CD4-positive, alpha-beta T cell treated with Interferon alpha-2 for 1 hour (primary cell): ENCODE measurements around the gene GRAMD1B.

Source experiments
- DNase-seq, 2 donors: peaks; one replicate each; pipeline ENCODE4 v3.0.0-alpha.2; 2020 to 2022

GRAMD1B gene

DNA sequence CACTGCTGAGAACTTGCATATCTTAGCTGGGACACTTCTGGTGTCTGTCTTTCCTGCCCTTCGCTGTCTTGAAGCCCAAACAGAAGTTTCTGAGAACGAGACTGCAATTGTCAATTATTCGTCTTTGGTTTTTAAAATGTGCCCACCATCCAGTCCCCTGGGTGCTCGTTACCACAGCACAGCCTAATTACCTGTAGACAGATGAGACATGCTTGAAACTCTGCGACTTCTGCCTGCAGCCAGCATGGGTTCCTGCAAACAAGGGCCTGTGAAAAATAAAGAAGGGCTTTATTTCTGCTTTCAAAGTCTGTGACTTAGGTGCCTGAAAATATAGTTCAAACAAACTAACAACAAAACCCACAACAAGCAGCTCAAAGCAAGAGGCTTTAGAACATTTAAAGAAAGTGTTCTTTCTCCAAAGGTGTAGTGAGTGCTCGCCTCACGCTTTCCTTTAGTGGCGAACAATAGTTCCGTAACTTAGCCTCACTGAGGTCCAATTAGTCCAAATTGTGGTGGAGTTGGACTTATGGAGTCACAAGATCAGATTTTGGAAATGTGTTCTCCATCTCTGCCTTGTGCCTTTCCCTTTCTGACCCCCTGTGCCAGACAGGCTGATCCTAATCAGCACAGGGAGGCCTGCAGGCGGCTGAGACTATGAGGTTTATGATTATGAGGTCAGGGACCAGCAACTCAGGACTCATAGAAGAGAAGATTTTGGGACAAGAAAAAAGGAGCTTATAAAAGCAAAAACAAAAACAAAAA is 20.4 kb upstream of the GRAMD1B start:
- DNase-seq: no peak

GRCh38 chr11:123410218-123410549 is 19.9 kb upstream of the GRAMD1B start:
- DNase-seq: no peak

DNA sequence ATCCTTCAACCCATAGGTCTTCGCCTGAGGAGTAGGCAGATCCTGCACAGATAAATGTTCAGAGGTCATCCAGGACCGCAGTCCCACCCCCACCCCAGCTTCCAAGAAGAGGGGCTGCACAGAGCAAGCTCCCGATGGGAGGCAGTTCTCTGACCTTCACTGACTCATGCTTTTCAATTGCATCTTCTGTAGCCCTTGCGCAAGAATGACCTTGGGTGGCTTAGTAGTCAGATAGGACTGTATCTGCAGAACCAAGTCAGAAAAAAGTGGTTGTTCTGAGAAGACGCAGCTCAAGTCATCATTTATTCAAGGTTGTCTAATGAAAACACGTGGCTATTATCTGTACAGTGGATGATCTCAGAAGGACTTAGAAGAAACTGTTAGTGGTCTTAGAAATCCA is 16.4 kb upstream of the GRAMD1B start:
- peak in 1 of 2 donors; percentile 31 for DNase-seq

DNA sequence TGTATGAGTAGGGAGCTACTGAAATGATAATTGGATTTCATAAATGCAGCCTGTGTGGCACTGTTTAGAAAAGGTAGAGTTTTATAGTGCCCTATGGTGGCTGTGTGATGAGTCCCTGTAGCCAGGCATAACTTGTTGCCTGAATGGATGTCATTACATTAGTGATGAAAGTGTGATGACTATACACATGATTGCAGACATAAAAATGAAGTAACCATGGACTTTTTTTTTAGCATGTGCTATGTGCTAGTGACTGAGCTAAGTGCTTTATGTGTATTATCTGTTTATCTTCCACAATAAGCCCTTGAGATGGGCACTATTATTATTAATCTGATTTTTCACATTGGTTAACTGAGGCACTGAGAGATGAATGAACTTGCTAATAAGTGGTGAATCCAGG is 13.5 kb upstream of the GRAMD1B start:
- no peak for DNase-seq

DNA sequence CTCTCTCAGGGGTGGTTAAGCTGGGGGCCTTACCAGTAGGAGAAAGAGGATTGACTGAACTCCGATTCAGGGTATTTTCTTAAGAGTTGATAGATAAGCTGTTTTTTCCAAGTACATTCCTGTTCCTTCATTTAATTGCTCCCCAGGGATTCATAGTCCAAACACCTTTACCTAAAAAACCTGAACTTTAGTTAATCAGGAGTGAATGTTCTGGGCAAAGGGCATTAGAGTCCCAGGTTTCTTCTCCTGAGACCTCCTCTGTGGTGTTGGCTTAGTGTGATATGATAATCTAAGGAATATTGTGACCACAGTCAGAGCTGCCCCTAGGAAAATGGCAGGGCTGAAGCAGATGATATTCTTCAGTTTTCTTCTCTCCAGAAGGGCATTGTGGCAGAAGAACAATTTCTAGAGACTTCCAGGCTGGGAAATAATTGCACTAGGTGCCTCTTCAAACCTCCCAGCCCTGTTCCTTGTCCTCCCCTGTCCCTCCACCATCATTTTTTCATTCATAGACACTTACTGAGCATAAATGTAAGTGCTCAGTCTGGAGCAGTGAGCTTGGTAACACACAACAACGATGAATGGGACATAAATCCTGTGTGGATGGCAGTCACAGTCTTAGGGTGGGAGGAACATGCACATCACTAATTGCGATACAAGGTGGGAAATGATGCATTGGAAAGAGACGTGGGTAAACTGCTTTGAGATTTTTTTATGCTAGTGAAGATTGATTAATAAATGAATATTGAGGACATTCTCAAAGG is 11.5 kb upstream of the GRAMD1B start:
- no peak for DNase-seq

DNA sequence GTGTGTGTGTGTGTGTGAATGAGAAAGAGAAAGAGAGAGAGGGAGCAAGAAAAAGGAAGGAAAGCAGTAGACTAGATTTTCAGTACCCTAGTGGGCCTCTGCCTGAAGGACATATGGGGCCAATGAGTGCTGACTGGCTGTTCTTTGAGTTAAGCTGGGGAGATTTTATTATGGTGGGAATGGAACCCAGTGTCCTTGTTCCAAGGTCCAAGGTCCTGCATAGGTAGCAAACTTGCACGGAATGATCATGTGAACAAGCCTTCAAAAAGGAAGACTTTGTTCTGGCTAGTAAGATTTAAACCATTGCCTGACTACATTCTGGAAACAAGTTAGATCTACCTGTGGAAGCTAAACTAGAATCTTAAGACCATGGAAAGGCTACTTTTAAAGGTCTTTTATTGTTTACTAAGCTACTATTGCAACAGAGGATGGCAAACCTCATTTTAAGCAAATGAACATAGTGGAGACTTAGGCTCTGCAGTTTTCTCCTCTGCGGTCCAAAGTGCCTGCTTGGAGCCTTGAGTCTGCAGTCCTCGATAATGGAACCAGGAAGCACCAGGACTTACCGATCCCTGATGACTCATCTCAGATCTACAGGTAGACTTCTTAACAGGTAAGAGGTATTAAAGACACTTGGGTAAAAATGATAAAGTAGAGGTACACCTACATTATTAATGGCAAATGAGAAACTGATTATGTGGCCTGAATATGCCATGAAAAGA is 10.2 kb upstream of the GRAMD1B start:
- no peak for DNase-seq

- peak in 1 of 2 donors; percentile 16 for DNase-seq
Measured at GRCh38 chr11:123421589-123421988, 8.5 kb upstream of the GRAMD1B start.

DNA sequence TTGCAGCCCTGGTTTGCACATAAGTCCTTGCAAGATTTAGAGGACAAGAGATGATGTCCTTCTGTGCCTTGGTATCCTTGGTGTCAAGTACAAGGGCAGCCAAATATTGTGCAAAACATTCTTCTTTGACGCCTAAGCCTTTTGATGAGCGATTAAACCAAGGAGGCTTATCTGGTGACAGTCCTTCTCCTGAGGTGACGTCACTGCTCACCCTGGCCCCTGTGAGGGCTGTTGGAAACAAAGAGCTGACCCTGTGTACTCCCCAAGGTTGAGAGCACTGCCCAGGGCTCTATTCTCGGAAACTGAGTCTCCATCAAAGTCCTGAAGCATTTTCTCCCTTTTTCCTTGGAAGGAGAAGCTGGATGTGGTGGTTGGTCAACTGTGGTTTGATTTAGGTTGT is 4.7 kb upstream of the GRAMD1B start:
- DNase-seq: no peak

DNA sequence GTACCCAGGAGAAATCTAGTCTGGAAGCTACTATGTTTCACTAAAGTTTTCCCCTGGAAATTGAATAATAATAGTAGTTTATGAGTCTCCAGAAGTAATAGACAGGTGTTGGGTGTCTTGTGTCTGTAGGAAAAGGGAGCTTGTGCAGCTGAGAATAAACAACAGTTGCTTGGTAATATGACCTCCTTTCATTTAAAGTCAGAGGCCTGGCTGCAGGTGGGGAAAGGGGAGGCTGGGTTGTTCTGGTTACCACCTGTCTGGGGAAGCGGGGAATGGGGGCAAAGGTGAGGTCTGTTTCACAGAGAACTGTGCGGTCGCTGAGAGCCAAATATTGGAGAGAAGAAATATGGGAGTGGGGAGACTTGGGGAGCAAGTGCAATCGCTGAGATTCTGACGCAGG is 3.3 kb upstream of the GRAMD1B start:
- DNase-seq: no peak

- no peak for DNase-seq
Measured at GRCh38 chr11:123427405-123427804, 2.7 kb upstream of the GRAMD1B start.

- DNase-seq: no peak
Measured at GRCh38 chr11:123428116-123428715, 1.9 kb upstream of the GRAMD1B start.

- DNase-seq: no peak
Measured at GRCh38 chr11:123429336-123429735, 733 bp upstream of the GRAMD1B start.

DNA sequence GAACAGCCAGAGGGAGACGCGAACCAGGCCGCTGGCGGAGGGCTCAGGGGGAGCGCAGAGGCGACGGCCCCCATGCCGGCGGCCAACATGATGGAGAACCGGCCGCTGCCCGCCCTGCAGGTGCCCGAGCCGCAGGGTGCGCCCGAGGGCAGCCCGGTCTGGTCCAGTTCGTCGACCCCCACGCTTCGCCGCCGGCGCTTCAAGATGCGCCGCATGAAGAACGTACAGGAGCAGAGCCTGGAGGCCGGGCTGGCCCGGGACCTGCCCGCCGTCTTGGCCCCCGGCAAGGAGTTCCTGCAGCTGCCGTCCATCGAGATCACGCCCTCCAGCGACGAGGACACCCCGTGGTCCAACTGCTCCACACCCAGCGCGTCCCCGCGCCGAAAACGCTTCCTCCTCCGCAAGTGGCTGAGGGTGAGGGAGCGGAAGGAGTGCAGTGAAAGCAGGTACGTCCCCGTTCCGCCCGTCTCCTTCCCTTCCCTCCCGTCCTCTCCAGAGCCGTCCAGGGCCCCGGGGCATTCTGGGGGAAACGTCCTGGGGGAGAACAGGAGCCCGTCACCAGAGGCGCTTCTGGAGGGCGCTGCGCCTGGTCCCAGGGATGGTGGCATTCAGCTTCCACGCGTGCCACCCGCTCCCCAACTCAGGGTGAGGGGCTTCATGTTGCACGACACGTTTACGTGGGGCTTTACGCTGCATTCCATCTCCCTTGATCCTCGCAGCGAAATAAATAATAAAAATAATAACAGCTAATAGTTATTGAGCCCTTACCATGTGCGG is 840 bp downstream of the GRAMD1B start:
- DNase-seq: peak; percentile 65 to 67

- no peak for DNase-seq
Measured at GRCh38 chr11:123431619-123432018, 1.6 kb downstream of the GRAMD1B start.

GRCh38 chr11:123434262-123434661 is 4.2 kb downstream of the GRAMD1B start:
- peak; percentile 16 to 48 for DNase-seq

DNA sequence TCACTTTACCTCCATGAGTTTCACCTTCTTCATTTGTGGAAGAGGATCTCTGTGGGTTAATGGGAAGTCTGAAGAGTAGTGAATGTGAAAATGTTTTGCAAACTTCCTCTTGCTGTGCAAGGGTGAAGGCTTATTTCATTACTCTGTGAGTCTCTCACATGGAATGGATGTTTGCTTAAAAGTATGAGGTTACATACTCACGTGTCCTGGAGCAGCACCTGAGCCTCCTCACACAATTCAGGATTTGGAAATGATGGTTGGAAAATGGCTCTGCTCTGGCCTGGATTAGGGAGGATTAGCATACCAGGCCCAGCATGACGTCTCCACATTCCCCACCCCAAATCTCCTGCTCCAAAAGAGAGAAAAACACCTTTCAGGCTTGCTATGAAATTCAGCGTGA is 4.8 kb downstream of the GRAMD1B start:
- no peak for DNase-seq

- DNase-seq: no peak
Measured at GRCh38 chr11:123437236-123437979, 7.3 kb downstream of the GRAMD1B start.

- no peak for DNase-seq
Measured at GRCh38 chr11:123438131-123438627, 8.1 kb downstream of the GRAMD1B start.

DNA sequence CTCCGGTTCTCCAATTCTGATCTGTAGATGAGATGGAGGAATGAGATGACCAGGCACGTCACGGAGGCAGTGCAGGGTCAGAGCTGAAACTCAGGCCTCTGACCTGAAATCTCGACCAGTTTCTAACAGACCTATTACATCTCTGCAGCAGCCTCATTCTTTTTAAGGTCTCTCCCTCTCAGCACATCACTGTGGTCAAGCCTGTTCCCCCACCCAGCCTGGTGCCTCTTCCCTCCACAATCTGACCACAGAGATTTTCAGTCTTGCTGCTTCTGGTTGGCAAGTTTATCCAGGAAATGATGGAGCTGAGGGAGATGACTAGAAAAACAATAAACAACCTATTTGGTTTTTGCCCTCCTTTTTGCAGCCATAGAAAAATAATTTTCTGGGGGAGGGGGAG is 9.5 kb downstream of the GRAMD1B start:
- DNase-seq: no peak

DNA sequence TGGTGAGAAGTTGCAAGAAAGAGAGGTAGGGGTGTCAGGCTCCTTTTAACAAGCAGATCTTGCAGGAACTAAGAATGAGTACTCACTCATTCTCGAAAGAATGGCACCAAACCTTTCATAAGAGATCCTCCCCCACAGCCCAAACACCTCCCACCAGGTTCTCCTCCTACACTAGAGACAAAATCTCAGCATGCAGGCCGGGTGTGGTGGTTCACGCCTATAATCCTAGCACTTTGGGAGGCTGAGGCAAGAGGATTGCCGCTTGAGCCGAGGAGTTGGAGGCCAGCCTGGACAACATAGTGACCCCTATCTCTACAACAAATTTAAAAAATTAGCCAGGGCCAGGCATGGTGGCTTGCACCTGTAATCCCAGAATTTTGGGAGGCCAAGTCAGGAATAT is 11.1 kb downstream of the GRAMD1B start:
- DNase-seq: no peak

DNA sequence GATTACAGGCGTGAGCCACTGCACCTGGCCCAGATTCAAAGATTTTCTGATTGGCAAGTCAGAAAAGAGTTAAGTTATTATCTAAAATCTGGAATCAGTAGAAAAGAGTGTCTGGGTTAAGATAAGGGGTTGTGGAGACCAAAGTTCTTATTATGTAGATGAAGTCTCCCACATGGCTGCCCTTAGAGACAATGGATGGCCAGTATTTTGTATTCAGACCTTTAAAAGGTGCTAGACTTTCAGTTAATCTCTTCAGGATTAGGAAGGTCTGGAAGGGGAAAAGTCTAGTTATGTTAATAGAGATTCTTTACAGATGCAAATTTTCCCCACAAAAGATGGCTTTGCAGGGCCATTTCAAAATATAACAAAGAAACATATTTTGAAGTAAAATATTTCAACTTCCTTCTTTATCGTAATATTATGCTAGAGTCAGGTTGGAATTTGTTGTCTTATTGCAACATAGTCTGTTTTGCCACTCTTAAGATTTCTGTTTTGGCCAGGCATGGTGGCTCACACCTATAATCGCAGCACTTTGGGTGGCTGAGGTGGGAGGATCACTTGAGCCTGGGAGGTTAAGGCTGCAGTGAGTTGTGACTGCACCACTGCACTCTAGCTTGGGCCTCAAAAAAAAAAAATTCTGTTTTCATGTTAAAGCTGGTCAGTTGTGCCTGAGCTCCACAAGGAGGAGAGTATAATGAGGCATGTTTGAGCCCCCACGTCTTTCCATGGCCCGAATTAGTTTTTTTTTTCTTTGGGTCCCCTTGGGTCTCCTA is 14.0 kb downstream of the GRAMD1B start:
- no peak for DNase-seq
